Skeletal muscle tissue (tissue), 4 donors: ENCODE measurements around the gene JMJD1C. TPM values are rescaled to one million over a fixed set of nuclear protein-coding genes. Genes with fewer than 3 reads are reported as not detected.

Experiments used
- H3K27ac ChIP-seq: one replicate; pipeline ENCODE4 v1.7.0; 2013; ENCODE audit warnings: mild to moderate bottlenecking, low read depth, low read length, inconsistent platforms
- H3K27me3 ChIP-seq, 3 donors: one replicate each; pipeline ENCODE4 v1.7.0; 2013; ENCODE audit warnings: low read length in 3 of 3; ENCODE audit not compliant: control insufficient read depth in 3 of 3, insufficient read depth in 3 of 3
- H3K36me3 ChIP-seq, 3 donors: one replicate each; pipeline ENCODE4 v1.7.0; 2013; ENCODE audit warnings: low read length in 3 of 3; ENCODE audit not compliant: control insufficient read depth in 3 of 3, insufficient read depth in 3 of 3
- H3K4me1 ChIP-seq, 3 donors: one replicate each; pipeline ENCODE4 v1.7.0; 2013; ENCODE audit warnings: low read length in 3 of 3, mild to moderate bottlenecking in 3 of 3; ENCODE audit not compliant: control insufficient read depth in 3 of 3, insufficient read depth in 3 of 3
- H3K4me3 ChIP-seq, 3 donors: one replicate each; pipeline ENCODE4 v1.7.0; 2013; ENCODE audit warnings: low read length in 3 of 3
- H3K9ac ChIP-seq, 3 donors: one replicate each; pipeline ENCODE4 v1.7.0; 2013; ENCODE audit warnings: low read length in 3 of 3, mild to moderate bottlenecking in 3 of 3, moderate library complexity in 2 of 3, low read depth in 1 of 3
- H3K9me3 ChIP-seq, 3 donors: one replicate each; pipeline ENCODE4 v1.7.0; 2013; ENCODE audit warnings: low read length in 3 of 3; ENCODE audit not compliant: control insufficient read depth in 3 of 3
- total RNA-seq: library from RNA; depleted of rRNA; stranded (reverse); fragments of >200 nt; gene quantifications from one replicate; pipeline ENCODE4 v1.2.3, GENCODE V29; 2014
- donor health status: Osteomylitis.

Gene JMJD1C
- total RNA-seq, 1 donor from 2014 or later, result 90.8 TPM

DNA sequence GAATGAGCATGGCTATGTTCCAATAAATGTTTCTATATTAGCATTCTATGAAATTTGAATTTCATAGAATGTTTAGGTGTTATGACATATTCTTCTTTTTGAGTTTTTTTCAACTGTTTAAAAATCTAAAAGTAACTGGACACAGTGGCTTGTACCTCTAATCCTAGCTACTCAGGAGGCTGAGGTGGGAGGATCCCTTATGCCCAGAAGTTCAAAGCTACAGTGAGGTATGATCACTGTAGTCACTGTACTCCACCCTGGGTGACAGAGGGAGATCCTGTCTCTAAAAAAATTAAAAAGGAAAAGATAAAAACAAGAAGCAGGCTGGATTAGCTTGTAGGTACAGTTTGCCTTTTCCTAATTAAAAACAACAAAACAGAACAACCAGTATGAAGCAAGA lies 237.5 kb downstream of the JMJD1C start:
- Histone ChIP-seq H3K27ac (no peak overlapping the region), H3K9me3 (no peaks in the 10 kb centered on the region), H3K4me1 (peaks cover 0 to 4% (median 0%) of the 10 kb centered on the region in 3 donors)

GRCh38 chr10:63227207-63227895 lies 238.4 kb downstream of the JMJD1C start:
- Histone ChIP-seq H3K27ac (no peak overlapping the region), H3K9ac (no peak overlapping the region), H3K36me3 (no peaks in the 10 kb centered on the region), H3K27me3 (no peaks in the 10 kb centered on the region), H3K9me3 (no peaks in the 10 kb centered on the region), H3K4me1 (no peaks in the 10 kb centered on the region), H3K4me3 (no peak overlapping the region)

More for the DNA sequence above, 237.5 kb downstream of the JMJD1C start:
- Histone ChIP-seq H3K27me3 (no peaks in the 10 kb centered on the region), H3K4me3 (no peak overlapping the region), H3K36me3 (no peaks in the 10 kb centered on the region), H3K9ac (no peak overlapping the region)

DNA sequence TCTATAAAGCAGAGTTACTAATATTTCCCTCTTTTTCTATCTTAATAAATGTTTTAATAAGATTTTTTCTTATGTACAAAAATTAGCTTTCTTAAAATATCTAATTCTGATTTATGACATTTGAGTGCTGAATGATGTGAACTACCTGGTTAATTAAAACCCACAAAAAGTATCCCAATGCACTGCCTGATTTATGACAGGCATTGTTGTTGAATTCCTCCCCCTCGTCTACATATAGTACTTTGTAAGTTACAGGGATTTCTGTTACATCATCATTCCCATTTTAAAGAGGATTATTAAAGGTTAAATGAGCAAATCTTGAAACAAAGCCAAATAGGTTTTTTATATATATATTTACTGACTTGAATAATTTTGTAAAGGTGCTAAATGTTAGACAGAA lies 241.5 kb downstream of the JMJD1C start:
- no peaks in the 10 kb centered on the region for H3K9me3 ChIP-seq
- no peaks in the 10 kb centered on the region for H3K36me3 ChIP-seq
- H3K4me3 ChIP-seq, result no peak overlapping the region
- H3K27me3 ChIP-seq, result no peaks in the 10 kb centered on the region
- no peaks in the 10 kb centered on the region for H3K4me1 ChIP-seq
- no peak overlapping the region for H3K27ac ChIP-seq
- no peak overlapping the region for H3K9ac ChIP-seq

- no peaks in the 10 kb centered on the region for H3K27me3 ChIP-seq
- no peak overlapping the region for H3K27ac ChIP-seq
- H3K9ac ChIP-seq, result no peak overlapping the region
- peaks cover 0 to 2% (median 2%) of the 10 kb centered on the region in 3 donors for H3K4me1 ChIP-seq
- no peak overlapping the region for H3K4me3 ChIP-seq
- H3K9me3 ChIP-seq, result no peaks in the 10 kb centered on the region
- H3K36me3 ChIP-seq, result no peaks in the 10 kb centered on the region
Observed at GRCh38 chr10:63221950-63222349, 243.8 kb downstream of the JMJD1C start.

DNA sequence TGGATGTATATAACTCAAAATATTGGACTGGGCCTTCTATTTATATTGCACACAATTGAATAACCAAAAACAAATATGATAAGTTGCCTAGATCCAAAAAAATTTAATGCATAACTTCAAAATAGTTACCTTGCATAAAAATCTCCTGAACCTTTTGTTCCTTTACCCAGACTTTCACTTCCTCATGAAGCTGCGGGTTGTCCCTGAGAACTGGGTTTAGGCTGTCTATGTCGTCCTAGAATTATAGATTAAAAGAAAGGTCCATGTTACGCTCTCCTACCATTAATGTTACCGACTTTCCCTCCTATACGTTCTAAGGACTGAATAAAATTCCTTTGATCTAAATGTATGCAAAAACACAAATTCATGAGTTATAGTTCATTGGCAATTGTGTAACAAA lies 246.0 kb downstream of the JMJD1C start:
- no peaks in the 10 kb centered on the region for H3K36me3 ChIP-seq
- H3K4me1 ChIP-seq, result peaks cover 0 to 2% (median 2%) of the 10 kb centered on the region in 3 donors
- no peaks in the 10 kb centered on the region for H3K27me3 ChIP-seq
- no peaks in the 10 kb centered on the region for H3K9me3 ChIP-seq
- H3K27ac ChIP-seq, result no peak overlapping the region
- no peak overlapping the region for H3K4me3 ChIP-seq
- no peak overlapping the region for H3K9ac ChIP-seq

- no peak overlapping the region for H3K4me3 ChIP-seq
- H3K4me1 ChIP-seq, result peaks cover 0 to 2% (median 2%) of the 10 kb centered on the region in 3 donors
- no peaks in the 10 kb centered on the region for H3K9me3 ChIP-seq
- no peaks in the 10 kb centered on the region for H3K27me3 ChIP-seq
- H3K27ac ChIP-seq, result no peak overlapping the region
- peaks cover 7 to 15% (median 14%) of the 10 kb centered on the region in 3 donors for H3K36me3 ChIP-seq
- H3K9ac ChIP-seq, result no peak overlapping the region
Observed at GRCh38 chr10:63217120-63217605, 248.6 kb downstream of the JMJD1C start.

DNA sequence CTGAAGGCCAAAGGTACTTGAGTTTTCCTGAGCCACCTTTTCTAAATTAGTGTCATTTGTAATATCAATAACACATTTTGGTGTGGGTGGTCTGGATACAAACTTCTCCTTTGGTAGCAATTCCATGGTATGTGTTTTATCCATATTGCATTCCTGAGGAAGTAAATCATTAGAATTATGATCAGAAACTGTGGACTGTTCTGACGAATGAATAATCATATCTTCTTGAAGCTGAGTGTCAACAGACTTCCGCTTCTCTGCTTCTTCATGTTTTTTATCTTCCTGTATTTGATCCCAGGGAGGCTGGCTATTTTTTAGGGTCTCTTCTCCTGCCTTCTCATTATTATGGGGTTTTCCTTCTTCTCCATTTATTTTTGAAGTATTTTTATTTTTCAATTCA lies 251.2 kb downstream of the JMJD1C start:
- Histone ChIP-seq H3K27ac (no peak overlapping the region), H3K27me3 (no peaks in the 10 kb centered on the region), H3K36me3 (peaks cover 7 to 19% (median 14%) of the 10 kb centered on the region in 3 donors), H3K9ac (no peak overlapping the region), H3K4me3 (no peak overlapping the region), H3K4me1 (peaks cover 4 to 9% (median 6%) of the 10 kb centered on the region in 3 donors), H3K9me3 (no peaks in the 10 kb centered on the region)

GRCh38 chr10:63213489-63213888 lies 252.3 kb downstream of the JMJD1C start:
- no peaks in the 10 kb centered on the region for H3K9me3 ChIP-seq
- peaks cover 6 to 19% (median 10%) of the 10 kb centered on the region in 3 donors for H3K4me1 ChIP-seq
- H3K9ac ChIP-seq, result no peak overlapping the region
- no peak overlapping the region for H3K4me3 ChIP-seq
- H3K27ac ChIP-seq, result no peak overlapping the region
- peaks cover 7 to 19% (median 14%) of the 10 kb centered on the region in 3 donors for H3K36me3 ChIP-seq
- no peaks in the 10 kb centered on the region for H3K27me3 ChIP-seq

DNA sequence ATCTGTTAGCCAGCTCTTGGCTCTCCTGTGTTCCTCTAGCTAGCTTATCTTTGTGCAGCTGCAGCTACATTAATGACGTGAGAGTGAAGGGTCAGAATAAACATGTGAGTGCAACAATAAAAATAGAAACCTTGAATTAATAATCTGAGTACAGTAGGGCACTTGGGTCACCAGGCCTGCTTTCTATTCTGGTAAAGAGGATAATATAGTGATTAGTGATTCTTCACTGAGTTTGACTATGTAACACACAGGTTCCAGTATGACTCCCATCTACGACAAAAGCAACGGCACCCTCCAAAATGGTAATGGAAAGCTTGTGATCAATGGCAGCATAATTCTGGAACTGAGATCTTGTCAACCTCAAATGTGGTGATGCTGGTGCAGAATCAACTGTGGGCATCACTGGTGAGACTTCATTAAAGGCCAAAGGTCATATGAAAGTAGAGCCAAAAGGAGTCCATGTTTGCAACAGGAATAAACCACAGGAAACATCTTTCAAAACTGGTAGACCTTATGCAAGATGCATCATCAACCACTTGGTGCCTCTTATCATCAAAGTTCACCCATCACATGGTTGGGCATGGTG lies 255.1 kb downstream of the JMJD1C start:
- no peak overlapping the region for H3K9ac ChIP-seq
- no peaks in the 10 kb centered on the region for H3K9me3 ChIP-seq
- H3K36me3 ChIP-seq, result peaks cover 11 to 19% (median 14%) of the 10 kb centered on the region in 3 donors
- H3K4me1 ChIP-seq, result peaks cover 23 to 38% (median 24%) of the 10 kb centered on the region in 3 donors
- no peaks in the 10 kb centered on the region for H3K27me3 ChIP-seq
- no peak overlapping the region for H3K27ac ChIP-seq
- H3K4me3 ChIP-seq, result no peak overlapping the region

DNA sequence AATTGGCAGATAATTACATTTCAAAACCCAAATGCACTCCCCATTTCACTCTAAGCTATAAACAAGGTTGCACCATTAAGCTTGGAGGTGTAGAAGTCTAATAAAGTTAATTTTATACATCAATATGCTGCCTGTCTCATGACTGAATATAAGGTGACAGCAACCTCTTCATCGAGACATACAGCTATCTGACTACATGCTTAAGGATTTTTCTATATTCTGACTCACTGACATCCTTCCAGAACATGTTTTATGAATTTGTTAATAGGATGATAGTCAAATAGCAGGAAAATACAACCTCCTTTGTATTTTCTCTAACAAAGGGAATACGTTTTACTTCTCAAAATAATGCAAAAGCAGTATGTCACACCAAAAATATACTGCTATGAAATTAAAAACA lies 256.1 kb downstream of the JMJD1C start:
- H3K4me3 ChIP-seq, result no peak overlapping the region
- H3K9ac ChIP-seq, result peak overlapping the region in 1 of 3 donors; percentile 18
- H3K27me3 ChIP-seq, result no peaks in the 10 kb centered on the region
- H3K36me3 ChIP-seq, result peaks cover 11 to 20% (median 16%) of the 10 kb centered on the region in 3 donors
- H3K4me1 ChIP-seq, result peaks cover 23 to 38% (median 24%) of the 10 kb centered on the region in 3 donors
- no peaks in the 10 kb centered on the region for H3K9me3 ChIP-seq
- no peak overlapping the region for H3K27ac ChIP-seq
